Esophagus squamous epithelium (tissue), 4 donors: ENCODE data around the gene UGT1A4.
"Not testable (repeated sequence)": the region's sequence is repeated elsewhere in the genome, so short reads cannot be mapped to it uniquely, and the experiment has no call there.

Experiments
- CTCF ChIP-seq, 6 experiments: fragments of 450-650 bp in 4 of 6; fragments of 200-600 bp in 2 of 6; sonication (generic) in 2 of 6; IDR thresholded peaks; one replicate each; pipeline ENCODE4 v1.5.1; 2016 to 2019; ENCODE audit warnings: antibody characterized with exemption in 6 of 6, mild to moderate bottlenecking in 4 of 6, moderate library complexity in 4 of 6
- POLR2A ChIP-seq, 4 donors: fragments of 450-650 bp; IDR thresholded peaks; one replicate each; pipeline ENCODE4 v1.6.1; 2017; ENCODE audit warnings: antibody characterized with exemption in 4 of 4, mild to moderate bottlenecking in 4 of 4, moderate library complexity in 3 of 4

- TF ChIP-seq CTCF, POLR2A (IDR thresholded peaks at IDR 0.05): not testable (repeated sequence)
These were observed 27.3 kb downstream of the UGT1A4 start for GRCh38 chr2:233745838-233746237.
